GM23338 (cell line): Measurements from ENCODE around the gene ABHD10. TPM values are rescaled to one million over a fixed set of nuclear protein-coding genes. Genes with fewer than 3 reads are reported as not detected.

Experiments used
- ATAC-seq: fragments of 200-7000 bp; cut with Tn5 transposase; 3 replicates; pipeline ENCODE4 v1.9.1; 2020
- DNase-seq: peaks from one replicate; pipeline ENCODE4 v3.0.0-alpha.2; 2015; ENCODE audit warnings: low spot score
- H2AFZ ChIP-seq: fragments of 200-600 bp; sonication (generic); 2 replicates; pipeline ENCODE4 v1.8.0; 2016; ENCODE audit warnings: antibody characterized with exemption, mild to moderate bottlenecking, moderate library complexity
- H3F3A ChIP-seq: fragments of 200-600 bp; sonication (generic); replicated peaks from 2 replicates; pipeline ENCODE4 v1.8.0; 2017; ENCODE audit warnings: antibody characterized with exemption, mixed run types, low read depth
- H3K27ac ChIP-seq: fragments of 200-600 bp; sonication (generic); 2 replicates; pipeline ENCODE4 v1.6.1; 2016; ENCODE audit warnings: low read depth
- H3K27me3 ChIP-seq: fragments of 200-600 bp; sonication (generic); 2 replicates; pipeline ENCODE4 v1.8.0; 2016; ENCODE audit warnings: mild to moderate bottlenecking, mixed run types, moderate library complexity; ENCODE audit not compliant: insufficient read depth
- H3K36me3 ChIP-seq: fragments of 200-600 bp; sonication (generic); 2 replicates; pipeline ENCODE4 v1.8.0; 2016; ENCODE audit warnings: mild to moderate bottlenecking; ENCODE audit not compliant: insufficient read depth
- H3K4me1 ChIP-seq: fragments of 200-600 bp; sonication (generic); 2 replicates; pipeline ENCODE4 v1.8.0; 2016; ENCODE audit warnings: mild to moderate bottlenecking, moderate library complexity; ENCODE audit not compliant: insufficient read depth
- H3K4me2 ChIP-seq: fragments of 200-600 bp; sonication (generic); 2 replicates; pipeline ENCODE4 v1.7.1; 2017; ENCODE audit warnings: mixed run types
- H3K4me3 ChIP-seq: fragments of 200-600 bp; sonication (generic); 2 replicates; pipeline ENCODE4 v1.6.1; 2016; ENCODE audit warnings: mixed run types
- H3K79me2 ChIP-seq: fragments of 200-600 bp; sonication (generic); replicated peaks from 2 replicates; pipeline ENCODE4 v1.8.0; 2017; ENCODE audit warnings: mild to moderate bottlenecking; ENCODE audit not compliant: insufficient read depth
- H3K9me2 ChIP-seq: fragments of 200-600 bp; sonication (generic); 2 replicates; pipeline ENCODE4 v1.8.0; 2017; ENCODE audit not compliant: insufficient read depth
- H4K20me1 ChIP-seq: fragments of 200-600 bp; sonication (generic); replicated peaks from 2 replicates; pipeline ENCODE4 v1.8.0; 2017; ENCODE audit warnings: mild to moderate bottlenecking; ENCODE audit not compliant: insufficient read depth
- H3K27ac Mint-ChIP-seq: 2 replicates; pipeline ENCODE4 v1.8.0; 2020; ENCODE audit warnings: inconsistent platforms, mild to moderate bottlenecking, moderate library complexity, mixed read lengths
- H3K27me3 Mint-ChIP-seq: 3 replicates; pipeline ENCODE4 v1.8.0; 2022; ENCODE audit warnings: low read depth, mild to moderate bottlenecking, moderate library complexity, mixed read lengths, inconsistent platforms; ENCODE audit not compliant: insufficient read depth, poor library complexity
- H3K36me3 Mint-ChIP-seq: 3 replicates; pipeline ENCODE4 v1.8.0; 2021; ENCODE audit warnings: low read depth, mild to moderate bottlenecking, inconsistent platforms, moderate library complexity, mixed read lengths
- H3K4me1 Mint-ChIP-seq: 3 replicates; pipeline ENCODE4 v1.8.0; 2020; ENCODE audit warnings: mild to moderate bottlenecking, inconsistent platforms, mixed read lengths
- H3K4me3 Mint-ChIP-seq: 3 replicates; pipeline ENCODE4 v1.8.0; 2021; ENCODE audit warnings: moderate library complexity, mild to moderate bottlenecking, inconsistent platforms, mixed read lengths
- H3K9me3 Mint-ChIP-seq: 3 replicates; pipeline ENCODE4 v1.8.0; 2020; ENCODE audit warnings: moderate library complexity, mild to moderate bottlenecking, inconsistent platforms, mixed read lengths
- EZH2 ChIP-seq: fragments of 200-600 bp; sonication (generic); IDR thresholded peaks from one replicate; pipeline ENCODE4 v1.8.0; 2017; ENCODE audit warnings: antibody characterized with exemption, mild to moderate bottlenecking, low read depth; ENCODE audit not compliant: unreplicated experiment
- EZH2phosphoT487 ChIP-seq: fragments of 200-600 bp; sonication (generic); IDR thresholded peaks from one replicate; pipeline ENCODE4 v1.8.1; 2018; ENCODE audit warnings: antibody characterized with exemption; ENCODE audit not compliant: unreplicated experiment
- JUNB ChIP-seq: IDR thresholded peaks from one replicate; pipeline ENCODE4 v1.6.1; 2016; ENCODE audit warnings: antibody characterized with exemption; ENCODE audit not compliant: unreplicated experiment
- NANOG ChIP-seq: IDR thresholded peaks from 2 replicates; pipeline ENCODE4 v1.6.1; 2016; ENCODE audit warnings: antibody characterized with exemption, borderline replicate concordance
- STAT1 ChIP-seq: IDR thresholded peaks from one replicate; pipeline ENCODE4 v1.6.1; 2016; ENCODE audit warnings: antibody characterized with exemption; ENCODE audit not compliant: unreplicated experiment
- ZNF114 ChIP-seq: fragments of 250-450 bp; sonication (Bioruptor Pico); IDR thresholded peaks from 2 replicates; pipeline ENCODE4 v1.5.0; 2020; ENCODE audit warnings: mild to moderate bottlenecking, moderate library complexity
- ZNF331 ChIP-seq: fragments of 250-450 bp; sonication (Bioruptor Pico); IDR thresholded peaks from 2 replicates; pipeline ENCODE4 v1.5.0; 2020; ENCODE audit warnings: low read depth, mild to moderate bottlenecking, moderate library complexity
- polyA plus RNA-seq: library from polyadenylated mRNA; unstranded; fragments of >200 nt; fragmentation: Nextera tagmentation; extraction: Ambion mirVana; gene quantifications from 2 replicates; pipeline ENCODE4 v1.2.1, GENCODE V29; 2016
- total RNA-seq: library from RNA; depleted of rRNA; stranded (reverse); fragments of >200 nt; shearing (Covaris generic); gene quantifications from 2 replicates; pipeline ENCODE4 v1.2.3, GENCODE V29; 2014
- TF ChIP-seq, protein P1 (sequence below): IDR thresholded peaks from 2 replicates; pipeline ENCODE4 v1.6.1; 2016; ENCODE audit warnings: antibody characterized with exemption
- TF ChIP-seq, protein P2 (sequence below), 2 experiments: fragments of 200-600 bp in 1 of 2; sonication (generic) in 1 of 2; conservative IDR thresholded peaks; 2 replicates each; pipeline versions ENCODE4 v1.5.1 to v1.6.1; 2016 to 2017; ENCODE audit warnings: antibody characterized with exemption in 2 of 2, low read depth in 2 of 2, mild to moderate bottlenecking in 2 of 2, moderate library complexity in 1 of 2
- TF ChIP-seq, protein P3 (sequence below): fragments of 250-450 bp; sonication (Bioruptor Pico); IDR thresholded peaks from 2 replicates; pipeline ENCODE4 v1.5.0; 2020; ENCODE audit warnings: mild to moderate bottlenecking, moderate library complexity
- TF ChIP-seq, protein P4 (sequence below): IDR thresholded peaks from one replicate; pipeline ENCODE4 v1.6.1; 2018; ENCODE audit warnings: antibody characterized with exemption; ENCODE audit not compliant: unreplicated experiment

Gene ABHD10
- total and polyA plus RNA-seq, 2 experiments from 2014 or later, result 16.9 to 28.0 TPM

DNA sequence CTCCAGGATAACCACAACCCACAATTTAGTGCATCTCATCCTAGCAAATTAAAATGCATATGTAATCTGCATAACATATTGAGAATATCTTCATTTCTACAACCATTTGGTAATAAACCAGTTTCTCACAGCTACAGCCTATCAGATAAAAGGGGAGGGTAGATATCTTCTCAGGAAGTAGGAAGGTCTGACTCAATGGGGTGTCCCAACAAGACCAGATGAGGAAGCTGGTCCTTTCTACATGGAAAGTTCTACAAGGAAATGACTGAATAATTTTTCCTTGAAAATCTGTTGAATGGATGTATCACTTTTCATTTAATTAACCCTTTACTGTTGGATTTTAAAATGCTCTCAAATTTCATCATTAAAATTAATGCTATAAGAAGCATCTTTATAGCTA, 38.3 kb downstream of the ABHD10 start (continued):
- TF ChIP-seq, protein P1, sequence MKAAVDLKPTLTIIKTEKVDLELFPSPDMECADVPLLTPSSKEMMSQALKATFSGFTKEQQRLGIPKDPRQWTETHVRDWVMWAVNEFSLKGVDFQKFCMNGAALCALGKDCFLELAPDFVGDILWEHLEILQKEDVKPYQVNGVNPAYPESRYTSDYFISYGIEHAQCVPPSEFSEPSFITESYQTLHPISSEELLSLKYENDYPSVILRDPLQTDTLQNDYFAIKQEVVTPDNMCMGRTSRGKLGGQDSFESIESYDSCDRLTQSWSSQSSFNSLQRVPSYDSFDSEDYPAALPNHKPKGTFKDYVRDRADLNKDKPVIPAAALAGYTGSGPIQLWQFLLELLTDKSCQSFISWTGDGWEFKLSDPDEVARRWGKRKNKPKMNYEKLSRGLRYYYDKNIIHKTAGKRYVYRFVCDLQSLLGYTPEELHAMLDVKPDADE, result no peak
- TF ChIP-seq ZNF114 (CRISPR knock-in tag), result no peak
- no peak for TF ChIP-seq NANOG
- no peak for TF ChIP-seq ZNF331 (CRISPR knock-in tag)
- no peak for TF ChIP-seq EZH2phosphoT487
- TF ChIP-seq STAT1, result no peak
- TF ChIP-seq, protein P2, sequence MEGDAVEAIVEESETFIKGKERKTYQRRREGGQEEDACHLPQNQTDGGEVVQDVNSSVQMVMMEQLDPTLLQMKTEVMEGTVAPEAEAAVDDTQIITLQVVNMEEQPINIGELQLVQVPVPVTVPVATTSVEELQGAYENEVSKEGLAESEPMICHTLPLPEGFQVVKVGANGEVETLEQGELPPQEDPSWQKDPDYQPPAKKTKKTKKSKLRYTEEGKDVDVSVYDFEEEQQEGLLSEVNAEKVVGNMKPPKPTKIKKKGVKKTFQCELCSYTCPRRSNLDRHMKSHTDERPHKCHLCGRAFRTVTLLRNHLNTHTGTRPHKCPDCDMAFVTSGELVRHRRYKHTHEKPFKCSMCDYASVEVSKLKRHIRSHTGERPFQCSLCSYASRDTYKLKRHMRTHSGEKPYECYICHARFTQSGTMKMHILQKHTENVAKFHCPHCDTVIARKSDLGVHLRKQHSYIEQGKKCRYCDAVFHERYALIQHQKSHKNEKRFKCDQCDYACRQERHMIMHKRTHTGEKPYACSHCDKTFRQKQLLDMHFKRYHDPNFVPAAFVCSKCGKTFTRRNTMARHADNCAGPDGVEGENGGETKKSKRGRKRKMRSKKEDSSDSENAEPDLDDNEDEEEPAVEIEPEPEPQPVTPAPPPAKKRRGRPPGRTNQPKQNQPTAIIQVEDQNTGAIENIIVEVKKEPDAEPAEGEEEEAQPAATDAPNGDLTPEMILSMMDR (conservative IDR thresholded peaks at IDR 0.05; ENCODE audit: low read depth in 2 of 2), result no peak

DNA sequence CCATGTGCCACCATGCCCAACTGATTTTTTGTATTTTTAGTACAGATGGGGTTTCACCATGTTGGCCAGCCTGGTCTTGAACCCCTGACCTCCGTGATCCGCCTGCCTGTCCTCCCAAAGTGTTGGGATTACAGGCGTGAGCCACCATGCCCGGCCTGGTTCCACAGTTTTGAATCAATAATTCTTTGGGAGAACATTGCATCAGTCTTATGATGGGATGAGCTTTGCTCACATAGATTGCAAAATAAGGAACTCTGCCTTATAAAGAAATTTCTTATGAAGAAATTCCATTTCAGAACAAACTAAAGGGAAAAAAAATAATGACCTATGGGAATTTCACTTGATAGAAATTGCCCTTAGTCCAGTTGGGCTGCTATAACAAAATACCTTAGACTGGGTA, 39.9 kb downstream of the ABHD10 start:
- H3K27ac ChIP-seq, result no peak overlapping the region
- Mint-ChIP-seq H3K4me3 (no peak overlapping the region), H3K27me3 (no peaks in the 10 kb centered on the region), H3K9me3 (peaks cover 5% of the 10 kb centered on the region), H3K4me1 (peaks cover 8% of the 10 kb centered on the region; the same call in 2 of the 3 replicates), H3K36me3 (peaks cover 3% of the 10 kb centered on the region; the same call in 1 of the 3 replicates), H3K27ac (no peak overlapping the region)
- ATAC-seq (no peak), DNase-seq (no peak)
- no peaks in the 10 kb centered on the region for H3K9me2 ChIP-seq
- H3K4me1 ChIP-seq, result no peaks in the 10 kb centered on the region; the same call in 1 of the 2 replicates
- H3K4me3 ChIP-seq, result no peak overlapping the region
- H3K36me3 ChIP-seq, result no peaks in the 10 kb centered on the region
- no peaks in the 10 kb centered on the region for H3F3A ChIP-seq
- H2AFZ ChIP-seq, result no peak overlapping the region
- H3K27me3 ChIP-seq, result no peaks in the 10 kb centered on the region
- no peaks in the 10 kb centered on the region for H3K79me2 ChIP-seq
- no peak overlapping the region for H3K4me2 ChIP-seq
- no peaks in the 10 kb centered on the region for H4K20me1 ChIP-seq
- TF ChIP-seq, protein P3, sequence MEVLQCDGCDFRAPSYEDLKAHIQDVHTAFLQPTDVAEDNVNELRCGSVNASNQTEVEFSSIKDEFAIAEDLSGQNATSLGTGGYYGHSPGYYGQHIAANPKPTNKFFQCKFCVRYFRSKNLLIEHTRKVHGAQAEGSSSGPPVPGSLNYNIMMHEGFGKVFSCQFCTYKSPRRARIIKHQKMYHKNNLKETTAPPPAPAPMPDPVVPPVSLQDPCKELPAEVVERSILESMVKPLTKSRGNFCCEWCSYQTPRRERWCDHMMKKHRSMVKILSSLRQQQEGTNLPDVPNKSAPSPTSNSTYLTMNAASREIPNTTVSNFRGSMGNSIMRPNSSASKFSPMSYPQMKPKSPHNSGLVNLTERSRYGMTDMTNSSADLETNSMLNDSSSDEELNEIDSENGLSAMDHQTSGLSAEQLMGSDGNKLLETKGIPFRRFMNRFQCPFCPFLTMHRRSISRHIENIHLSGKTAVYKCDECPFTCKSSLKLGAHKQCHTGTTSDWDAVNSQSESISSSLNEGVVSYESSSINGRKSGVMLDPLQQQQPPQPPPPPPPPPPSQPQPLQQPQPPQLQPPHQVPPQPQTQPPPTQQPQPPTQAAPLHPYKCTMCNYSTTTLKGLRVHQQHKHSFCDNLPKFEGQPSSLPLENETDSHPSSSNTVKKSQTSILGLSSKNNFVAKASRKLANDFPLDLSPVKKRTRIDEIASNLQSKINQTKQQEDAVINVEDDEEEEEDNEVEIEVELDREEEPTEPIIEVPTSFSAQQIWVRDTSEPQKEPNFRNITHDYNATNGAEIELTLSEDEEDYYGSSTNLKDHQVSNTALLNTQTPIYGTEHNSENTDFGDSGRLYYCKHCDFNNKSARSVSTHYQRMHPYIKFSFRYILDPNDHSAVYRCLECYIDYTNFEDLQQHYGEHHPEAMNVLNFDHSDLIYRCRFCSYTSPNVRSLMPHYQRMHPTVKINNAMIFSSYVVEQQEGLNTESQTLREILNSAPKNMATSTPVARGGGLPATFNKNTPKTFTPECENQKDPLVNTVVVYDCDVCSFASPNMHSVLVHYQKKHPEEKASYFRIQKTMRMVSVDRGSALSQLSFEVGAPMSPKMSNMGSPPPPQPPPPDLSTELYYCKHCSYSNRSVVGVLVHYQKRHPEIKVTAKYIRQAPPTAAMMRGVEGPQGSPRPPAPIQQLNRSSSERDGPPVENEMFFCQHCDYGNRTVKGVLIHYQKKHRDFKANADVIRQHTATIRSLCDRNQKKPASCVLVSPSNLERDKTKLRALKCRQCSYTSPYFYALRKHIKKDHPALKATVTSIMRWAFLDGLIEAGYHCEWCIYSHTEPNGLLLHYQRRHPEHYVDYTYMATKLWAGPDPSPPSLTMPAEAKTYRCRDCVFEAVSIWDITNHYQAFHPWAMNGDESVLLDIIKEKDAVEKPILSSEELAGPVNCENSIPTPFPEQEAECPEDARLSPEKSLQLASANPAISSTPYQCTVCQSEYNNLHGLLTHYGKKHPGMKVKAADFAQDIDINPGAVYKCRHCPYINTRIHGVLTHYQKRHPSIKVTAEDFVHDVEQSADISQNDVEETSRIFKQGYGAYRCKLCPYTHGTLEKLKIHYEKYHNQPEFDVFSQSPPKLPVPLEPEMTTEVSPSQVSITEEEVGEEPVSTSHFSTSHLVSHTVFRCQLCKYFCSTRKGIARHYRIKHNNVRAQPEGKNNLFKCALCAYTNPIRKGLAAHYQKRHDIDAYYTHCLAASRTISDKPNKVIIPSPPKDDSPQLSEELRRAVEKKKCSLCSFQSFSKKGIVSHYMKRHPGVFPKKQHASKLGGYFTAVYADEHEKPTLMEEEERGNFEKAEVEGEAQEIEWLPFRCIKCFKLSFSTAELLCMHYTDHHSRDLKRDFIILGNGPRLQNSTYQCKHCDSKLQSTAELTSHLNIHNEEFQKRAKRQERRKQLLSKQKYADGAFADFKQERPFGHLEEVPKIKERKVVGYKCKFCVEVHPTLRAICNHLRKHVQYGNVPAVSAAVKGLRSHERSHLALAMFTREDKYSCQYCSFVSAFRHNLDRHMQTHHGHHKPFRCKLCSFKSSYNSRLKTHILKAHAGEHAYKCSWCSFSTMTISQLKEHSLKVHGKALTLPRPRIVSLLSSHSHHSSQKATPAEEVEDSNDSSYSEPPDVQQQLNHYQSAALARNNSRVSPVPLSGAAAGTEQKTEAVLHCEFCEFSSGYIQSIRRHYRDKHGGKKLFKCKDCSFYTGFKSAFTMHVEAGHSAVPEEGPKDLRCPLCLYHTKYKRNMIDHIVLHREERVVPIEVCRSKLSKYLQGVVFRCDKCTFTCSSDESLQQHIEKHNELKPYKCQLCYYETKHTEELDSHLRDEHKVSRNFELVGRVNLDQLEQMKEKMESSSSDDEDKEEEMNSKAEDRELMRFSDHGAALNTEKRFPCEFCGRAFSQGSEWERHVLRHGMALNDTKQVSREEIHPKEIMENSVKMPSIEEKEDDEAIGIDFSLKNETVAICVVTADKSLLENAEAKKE, result no peak
- TF ChIP-seq EZH2 (no peak), ZNF331 (CRISPR knock-in tag) (no peak), JUNB (no peak)
- TF ChIP-seq, protein P4, sequence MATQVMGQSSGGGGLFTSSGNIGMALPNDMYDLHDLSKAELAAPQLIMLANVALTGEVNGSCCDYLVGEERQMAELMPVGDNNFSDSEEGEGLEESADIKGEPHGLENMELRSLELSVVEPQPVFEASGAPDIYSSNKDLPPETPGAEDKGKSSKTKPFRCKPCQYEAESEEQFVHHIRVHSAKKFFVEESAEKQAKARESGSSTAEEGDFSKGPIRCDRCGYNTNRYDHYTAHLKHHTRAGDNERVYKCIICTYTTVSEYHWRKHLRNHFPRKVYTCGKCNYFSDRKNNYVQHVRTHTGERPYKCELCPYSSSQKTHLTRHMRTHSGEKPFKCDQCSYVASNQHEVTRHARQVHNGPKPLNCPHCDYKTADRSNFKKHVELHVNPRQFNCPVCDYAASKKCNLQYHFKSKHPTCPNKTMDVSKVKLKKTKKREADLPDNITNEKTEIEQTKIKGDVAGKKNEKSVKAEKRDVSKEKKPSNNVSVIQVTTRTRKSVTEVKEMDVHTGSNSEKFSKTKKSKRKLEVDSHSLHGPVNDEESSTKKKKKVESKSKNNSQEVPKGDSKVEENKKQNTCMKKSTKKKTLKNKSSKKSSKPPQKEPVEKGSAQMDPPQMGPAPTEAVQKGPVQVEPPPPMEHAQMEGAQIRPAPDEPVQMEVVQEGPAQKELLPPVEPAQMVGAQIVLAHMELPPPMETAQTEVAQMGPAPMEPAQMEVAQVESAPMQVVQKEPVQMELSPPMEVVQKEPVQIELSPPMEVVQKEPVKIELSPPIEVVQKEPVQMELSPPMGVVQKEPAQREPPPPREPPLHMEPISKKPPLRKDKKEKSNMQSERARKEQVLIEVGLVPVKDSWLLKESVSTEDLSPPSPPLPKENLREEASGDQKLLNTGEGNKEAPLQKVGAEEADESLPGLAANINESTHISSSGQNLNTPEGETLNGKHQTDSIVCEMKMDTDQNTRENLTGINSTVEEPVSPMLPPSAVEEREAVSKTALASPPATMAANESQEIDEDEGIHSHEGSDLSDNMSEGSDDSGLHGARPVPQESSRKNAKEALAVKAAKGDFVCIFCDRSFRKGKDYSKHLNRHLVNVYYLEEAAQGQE, result no peak
